ENCODE measurements around the gene ARFGAP3. TPM values are rescaled to one million over a fixed set of nuclear protein-coding genes. Genes with fewer than 3 reads are reported as not detected.

The ARFGAP3 gene
- polyA plus RNA-seq, 2 of the 4 experiments (the other 2 are of a cell fraction): 19.1 to 39.0 TPM

GRCh38 chr22:42829302-42829701 is 27.8 kb downstream of the ARFGAP3 start:
- Histone ChIP-seq H3K4me3 (no peak overlapping the region), H3K4me2 (no peak overlapping the region), H3K9me3 (no peaks in the 10 kb centered on the region), H3K27ac (no peak overlapping the region), H3K4me1 (no peaks in the 10 kb centered on the region)
- TF ChIP-seq PBX3 (IDR thresholded peaks at IDR 0.05) (no peak), ATOH8 (CRISPR knock-in tag; IDR thresholded peaks at IDR 0.05; ENCODE audit: low read depth) (no peak), GATA3 (IDR thresholded peaks at IDR 0.05; ENCODE audit: borderline replicate concordance) (no peak), HMGXB4 (CRISPR knock-in tag; IDR thresholded peaks at IDR 0.05; ENCODE audit: borderline replicate concordance) (no peak), BHLHE40 (IDR thresholded peaks at IDR 0.05; ENCODE audit: low read depth, low read length) (no peak), ZSCAN20 (CRISPR knock-in tag; IDR thresholded peaks at IDR 0.05) (no peak), ZNF302 (CRISPR knock-in tag; IDR thresholded peaks at IDR 0.05) (no peak), SREBF2 (IDR thresholded peaks at IDR 0.05) (no peak), RFX5 (IDR thresholded peaks at IDR 0.05) (no peak)
- ATAC-seq (no peak), FAIRE-seq (no peak), DNase-seq (ENCODE audit: low read depth in 1 of 2, low spot score in 1 of 2) (no peak)
- ChIA-PET CTCF (interaction anchor here (1.3 kb wide), 1 partner anchor 16 kb away, joined by 3 read pairs; no protein-coding TSS in a partner anchor), POLR2A (no interaction called here)
- WGBS (ENCODE audit: missing lambda C conversion rate): 79% methylated on average over 3 of the region's 3 CpGs

GRCh38 chr22:42825796-42826195 is 31.3 kb downstream of the ARFGAP3 start:
- CTCF ChIA-PET: no interaction called here
- WGBS (ENCODE audit: missing lambda C conversion rate): 78% methylated on average over 3 of the region's 3 CpGs
- no peak overlapping the region for H3K27ac ChIP-seq
- no peak overlapping the region for H3K4me3 ChIP-seq
- POLR2A ChIA-PET: no interaction called here
- FAIRE-seq (no peak), ATAC-seq (no peak), DNase-seq (ENCODE audit: low read depth in 1 of 2, low spot score in 1 of 2) (no peak)
- H3K9me3 ChIP-seq: peaks cover 6% of the 10 kb centered on the region; the same call in 2 of the 3 replicates
- no peaks in the 10 kb centered on the region for H3K4me1 ChIP-seq
- no peak for TF ChIP-seq POLR2A (IDR thresholded peaks at IDR 0.05; ENCODE audit: low read length)
- TF ChIP-seq KDM1A (IDR thresholded peaks at IDR 0.05; ENCODE audit: low read depth): no peak
- H3K4me2 ChIP-seq: no peak overlapping the region

- POLR2A ChIA-PET: no interaction called here
- ATAC-seq: no peak
- CTCF ChIA-PET: interaction anchor here (1.2 to 1.6 kb wide), 3 partner anchors 9 to 160 kb away, joined by 3 to 4 read pairs (median 4); no protein-coding TSS in a partner anchor
Measured at GRCh38 chr22:42821386-42821785, 35.7 kb downstream of the ARFGAP3 start.

GRCh38 chr22:42820045-42820763 is 36.9 kb downstream of the ARFGAP3 start:
- DNase-seq (ENCODE audit: low read depth in 1 of 2, low spot score in 1 of 2) (no peak), ATAC-seq (no peak), FAIRE-seq (no peak)
- no peaks in the 10 kb centered on the region for H3K4me1 ChIP-seq
- POLR2A ChIA-PET: no interaction called here
- CTCF ChIA-PET: interaction anchor here (0.9 to 1.6 kb wide), 4 partner anchors 10 to 198 kb away, joined by 3 to 4 read pairs (median 4); no protein-coding TSS in a partner anchor
- H3K27ac ChIP-seq: no peak overlapping the region
- 89% methylated on average over 9 of the region's 9 CpGs for WGBS (ENCODE audit: missing lambda C conversion rate)
- H3K4me3 ChIP-seq: no peak overlapping the region
- TF ChIP-seq KDM1A (IDR thresholded peaks at IDR 0.05; ENCODE audit: low read depth) (no peak), CEBPB (IDR thresholded peaks at IDR 0.05) (no peak), RFX5 (IDR thresholded peaks at IDR 0.05) (no peak), CTCF (IDR thresholded peaks at IDR 0.05) (no peak), FOSL2 (IDR thresholded peaks at IDR 0.05) (no peak), FOSL2 (CRISPR knock-in tag; IDR thresholded peaks at IDR 0.05) (no peak), ZFP36 (IDR thresholded peaks at IDR 0.05; ENCODE audit: borderline replicate concordance, partially characterized antibody) (no peak), HOXB5 (CRISPR knock-in tag; IDR thresholded peaks at IDR 0.05) (no peak), RCOR1 (IDR thresholded peaks at IDR 0.05; ENCODE audit: low read depth, low read length) (no peak), CHD4 (IDR thresholded peaks at IDR 0.05; ENCODE audit: borderline replicate concordance) (no peak), JUNB (IDR thresholded peaks at IDR 0.05) (no peak), ATOH8 (CRISPR knock-in tag; IDR thresholded peaks at IDR 0.05; ENCODE audit: low read depth) (no peak)
- H3K9me3 ChIP-seq: peaks cover 6% of the 10 kb centered on the region; the same call in 2 of the 3 replicates
- H3K4me2 ChIP-seq: no peak overlapping the region

More at GRCh38 chr22:42821386-42821785, 35.7 kb downstream of the ARFGAP3 start:
- TF ChIP-seq KDM5A (IDR thresholded peaks at IDR 0.05) (no peak), KDM1A (IDR thresholded peaks at IDR 0.05; ENCODE audit: low read depth) (0 out of 2 replicates have a peak, but pooled peaks have one; percentile 20)
- no peak for FAIRE-seq
- no peak overlapping the region for H3K4me3 ChIP-seq
- H3K9me3 ChIP-seq: peaks cover 6% of the 10 kb centered on the region; the same call in 2 of the 3 replicates
- H3K4me2 ChIP-seq: no peak overlapping the region
- H3K27ac ChIP-seq: no peak overlapping the region
- 88% methylated on average over 3 of the region's 3 CpGs for WGBS (ENCODE audit: missing lambda C conversion rate)
- H3K4me1 ChIP-seq: no peaks in the 10 kb centered on the region
- no peak for DNase-seq (ENCODE audit: low read depth in 1 of 2, low spot score in 1 of 2)
